Lower lobe of right lung (tissue), 2 donors: ENCODE results near the gene EPHB6. TPM values are rescaled to one million over a fixed set of nuclear protein-coding genes. Genes with fewer than 3 reads are reported as not detected.

ENCODE experiments used
- ATAC-seq, 2 donors: fragments of 200-7000 bp; cut with Tn5 transposase; one replicate each; pipeline ENCODE4 v1.9.1; 2020 to 2022; ENCODE audit warnings: mild to moderate bottlenecking in 2 of 2, moderate library complexity in 2 of 2
- DNase-seq: peaks from one replicate; pipeline ENCODE4 v3.0.0-alpha.2; 2020
- H3K27ac ChIP-seq: fragments of 200-600 bp; one replicate; pipeline ENCODE4 v1.8.0; 2022
- H3K27me3 ChIP-seq: fragments of 200-600 bp; one replicate; pipeline ENCODE4 v1.8.0; 2022; ENCODE audit warnings: low read depth
- H3K36me3 ChIP-seq: fragments of 200-600 bp; one replicate; pipeline ENCODE4 v1.8.0; 2022; ENCODE audit warnings: mild to moderate bottlenecking
- H3K4me1 ChIP-seq: fragments of 200-600 bp; one replicate; pipeline ENCODE4 v1.8.0; 2022
- H3K4me3 ChIP-seq: fragments of 200-600 bp; one replicate; pipeline ENCODE4 v1.8.0; 2022; ENCODE audit warnings: mild to moderate bottlenecking
- H3K9me3 ChIP-seq: fragments of 200-600 bp; one replicate; pipeline ENCODE4 v1.8.0; 2022
- intact Hi-C: fragments of 100-400 bp; cut with DNase I; formaldehyde crosslinking; loops from one replicate; pipeline ENCODE4 v1.11.0; 2022
- total RNA-seq: library from RNA; stranded (reverse); fragmentation: NEBNext Ultra II Directional; extraction: Animal tissue kit (Norgen Biotek cat#: 25700); gene quantifications from one replicate; pipeline ENCODE4 v1.2.1, GENCODE V29; 2021
- TF ChIP-seq, protein P1 (sequence below): fragments of 200-600 bp; IDR thresholded peaks from one replicate; pipeline ENCODE4 v1.8.0; 2022; ENCODE audit warnings: antibody characterized with exemption, mild to moderate bottlenecking
- donor health status: DM: no; HTN: yes; CAD: no; lungs with severe emphysema.

EPHB6 gene
- total RNA-seq, 1 donor from 2014 or later = 12.2 TPM

DNA sequence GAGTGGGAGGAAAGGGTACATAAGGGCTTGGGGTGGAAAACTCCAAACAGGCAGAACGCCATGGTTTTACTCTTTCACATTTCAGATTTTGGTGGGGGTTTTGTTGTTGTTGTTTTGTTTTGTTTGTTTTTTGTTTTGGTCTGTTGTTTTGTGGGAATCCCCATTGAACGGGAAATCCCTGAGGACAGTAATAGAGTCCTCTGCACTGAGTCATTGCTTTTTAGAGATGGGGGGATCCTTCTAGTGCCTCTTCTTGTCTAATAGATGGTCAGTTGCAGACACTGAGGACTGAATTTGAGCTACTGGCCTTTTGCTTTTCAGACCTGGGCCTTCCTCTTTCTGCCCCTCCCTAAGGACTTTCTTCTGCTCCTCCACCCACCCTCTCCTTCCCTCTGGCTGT is 58.7 kb downstream of the EPHB6 start:
- no peaks in the 10 kb centered on the region for H3K36me3 ChIP-seq
- no peak overlapping the region for H3K27ac ChIP-seq
- TF ChIP-seq, protein P1, sequence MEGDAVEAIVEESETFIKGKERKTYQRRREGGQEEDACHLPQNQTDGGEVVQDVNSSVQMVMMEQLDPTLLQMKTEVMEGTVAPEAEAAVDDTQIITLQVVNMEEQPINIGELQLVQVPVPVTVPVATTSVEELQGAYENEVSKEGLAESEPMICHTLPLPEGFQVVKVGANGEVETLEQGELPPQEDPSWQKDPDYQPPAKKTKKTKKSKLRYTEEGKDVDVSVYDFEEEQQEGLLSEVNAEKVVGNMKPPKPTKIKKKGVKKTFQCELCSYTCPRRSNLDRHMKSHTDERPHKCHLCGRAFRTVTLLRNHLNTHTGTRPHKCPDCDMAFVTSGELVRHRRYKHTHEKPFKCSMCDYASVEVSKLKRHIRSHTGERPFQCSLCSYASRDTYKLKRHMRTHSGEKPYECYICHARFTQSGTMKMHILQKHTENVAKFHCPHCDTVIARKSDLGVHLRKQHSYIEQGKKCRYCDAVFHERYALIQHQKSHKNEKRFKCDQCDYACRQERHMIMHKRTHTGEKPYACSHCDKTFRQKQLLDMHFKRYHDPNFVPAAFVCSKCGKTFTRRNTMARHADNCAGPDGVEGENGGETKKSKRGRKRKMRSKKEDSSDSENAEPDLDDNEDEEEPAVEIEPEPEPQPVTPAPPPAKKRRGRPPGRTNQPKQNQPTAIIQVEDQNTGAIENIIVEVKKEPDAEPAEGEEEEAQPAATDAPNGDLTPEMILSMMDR = no peak
- no peak overlapping the region for H3K4me3 ChIP-seq
- ATAC-seq (no peak), DNase-seq (no peak)
- intact Hi-C loops = no loop called here
- peaks cover 5% of the 10 kb centered on the region for H3K27me3 ChIP-seq
- H3K4me1 ChIP-seq = no peaks in the 10 kb centered on the region
- H3K9me3 ChIP-seq = no peaks in the 10 kb centered on the region

- DNase-seq (no peak), ATAC-seq (no peak)
- H3K4me3 ChIP-seq = no peak overlapping the region
- no peaks in the 10 kb centered on the region for H3K36me3 ChIP-seq
- intact Hi-C loops = no loop called here
- no peak overlapping the region for H3K27ac ChIP-seq
- TF ChIP-seq, protein P1 = no peak
- no peaks in the 10 kb centered on the region for H3K9me3 ChIP-seq
- H3K27me3 ChIP-seq = peaks cover 5% of the 10 kb centered on the region
- H3K4me1 ChIP-seq = no peaks in the 10 kb centered on the region
Measured at GRCh38 chr7:142914121-142914520, 59.2 kb downstream of the EPHB6 start.

GRCh38 chr7:142915315-142915714 is 60.4 kb downstream of the EPHB6 start:
- Histone ChIP-seq H3K4me1 (no peaks in the 10 kb centered on the region), H3K36me3 (no peaks in the 10 kb centered on the region), H3K9me3 (no peaks in the 10 kb centered on the region), H3K27me3 (peaks cover 5% of the 10 kb centered on the region), H3K4me3 (no peak overlapping the region), H3K27ac (no peak overlapping the region)
- ATAC-seq = no peak
- TF ChIP-seq, protein P1 = no peak
- intact Hi-C loops = no loop called here
- no peak for DNase-seq

- intact Hi-C loops = no loop called here
- no peak overlapping the region for H3K27ac ChIP-seq
- ATAC-seq (no peak), DNase-seq (no peak)
- no peaks in the 10 kb centered on the region for H3K9me3 ChIP-seq
- no peaks in the 10 kb centered on the region for H3K4me1 ChIP-seq
- no peaks in the 10 kb centered on the region for H3K36me3 ChIP-seq
- peaks cover 5% of the 10 kb centered on the region for H3K27me3 ChIP-seq
- TF ChIP-seq, protein P1 = no peak
- no peak overlapping the region for H3K4me3 ChIP-seq
Measured at GRCh38 chr7:142916508-142916907, 61.6 kb downstream of the EPHB6 start.

- DNase-seq = no peak
- TF ChIP-seq, protein P1 = no peak
- H3K27me3 ChIP-seq = peaks cover 5% of the 10 kb centered on the region
- no peak overlapping the region for H3K27ac ChIP-seq
- H3K36me3 ChIP-seq = no peaks in the 10 kb centered on the region
- H3K4me3 ChIP-seq = no peak overlapping the region
- H3K4me1 ChIP-seq = no peaks in the 10 kb centered on the region
- intact Hi-C loops = no loop called here
- ATAC-seq = no peak
- H3K9me3 ChIP-seq = no peaks in the 10 kb centered on the region
Measured at GRCh38 chr7:142917447-142917846, 62.6 kb downstream of the EPHB6 start.

GRCh38 chr7:142918901-142919300 is 64.0 kb downstream of the EPHB6 start:
- Histone ChIP-seq H3K27ac (no peak overlapping the region), H3K4me3 (no peak overlapping the region), H3K36me3 (no peaks in the 10 kb centered on the region), H3K27me3 (peaks cover 5% of the 10 kb centered on the region), H3K4me1 (no peaks in the 10 kb centered on the region), H3K9me3 (no peaks in the 10 kb centered on the region)
- no peak for DNase-seq
- TF ChIP-seq, protein P1 = no peak
- no peak for ATAC-seq
- intact Hi-C loops = no loop called here
